Activated CD4-positive, alpha-beta T cell treated with anti-CD3 and anti-CD28 coated beads for 36 hours (primary cell): ENCODE measurements around the gene CADM2. TPM values are rescaled to one million over a fixed set of nuclear protein-coding genes. Genes with fewer than 3 reads are reported as not detected.

ENCODE experiments used
- ATAC-seq: fragments of 200-7000 bp; cut with Tn5 transposase; one replicate; pipeline ENCODE4 v1.10.0; 2021; ENCODE audit warnings: mild to moderate bottlenecking, moderate library complexity
- CTCF ChIA-PET: fragments of 350-600 bp; sonication (Branson Sonifier 250); formaldehyde crosslinking; loops from one replicate; lab custom pipeline; 2021; ENCODE audit warnings: antibody characterized with exemption; lab: Charles Lee
- POLR2A ChIA-PET: fragments of 350-600 bp; sonication (Branson Sonifier 250); formaldehyde crosslinking; loops from one replicate; lab custom pipeline; 2021; ENCODE audit warnings: antibody characterized with exemption, inconsistent platforms; lab: Charles Lee
- DNase-seq: peaks from one replicate; pipeline ENCODE4 v3.0.0-alpha.2; 2020
- H3K27ac Mint-ChIP-seq: one replicate; pipeline ENCODE4 v1.8.0; 2021; ENCODE audit warnings: mixed read lengths
- H3K27me3 Mint-ChIP-seq: one replicate; pipeline ENCODE4 v1.8.0; 2021; ENCODE audit warnings: mixed read lengths
- H3K36me3 Mint-ChIP-seq: one replicate; pipeline ENCODE4 v1.8.0; 2021; ENCODE audit warnings: low read depth, mixed read lengths
- H3K4me1 Mint-ChIP-seq: one replicate; pipeline ENCODE4 v1.8.0; 2021; ENCODE audit warnings: mixed read lengths
- H3K4me3 Mint-ChIP-seq: one replicate; pipeline ENCODE4 v1.8.0; 2021; ENCODE audit warnings: mild to moderate bottlenecking, moderate library complexity, mixed read lengths
- H3K9me3 Mint-ChIP-seq: one replicate; pipeline ENCODE4 v1.8.0; 2021; ENCODE audit warnings: low read depth, mixed read lengths
- intact Hi-C, 2 experiments: fragments of 100-400 bp; cut with DNase I in 1 of 2; cut with micrococcal nuclease in 1 of 2; formaldehyde crosslinking; loops; one replicate each; pipeline versions ENCODE4 v1.14.2 to v1.15.1; 2022 to 2024; cut with DNase I, micrococcal nuclease
- total RNA-seq, 2 experiments: library from RNA; stranded (reverse); gene quantifications; one replicate each; pipeline ENCODE4 v1.2.3, GENCODE V29; 2021

Gene CADM2
- total RNA-seq, 2 experiments from 2014 or later, result 0.05 to 0.14 TPM

GRCh38 chr3:85228966-85229365, 270.2 kb downstream of the CADM2 start:
- H3K27ac Mint-ChIP-seq, result no peak overlapping the region
- no peaks in the 10 kb centered on the region for H3K27me3 Mint-ChIP-seq
- CTCF ChIA-PET, result interaction anchor here (0.9 kb wide), 1 partner anchor 17 kb away, joined by 3 read pairs; no protein-coding TSS in a partner anchor
- no peaks in the 10 kb centered on the region for H3K4me1 Mint-ChIP-seq
- intact Hi-C loops, result no loop called here
- H3K9me3 Mint-ChIP-seq, result peaks cover 27% of the 10 kb centered on the region
- POLR2A ChIA-PET, result no interaction called here
- no peaks in the 10 kb centered on the region for H3K36me3 Mint-ChIP-seq
- no peak for DNase-seq
- no peak for ATAC-seq
- no peak overlapping the region for H3K4me3 Mint-ChIP-seq

- H3K27ac Mint-ChIP-seq, result no peak overlapping the region
- no peaks in the 10 kb centered on the region for H3K36me3 Mint-ChIP-seq
- no peak for DNase-seq
- CTCF ChIA-PET, result no interaction called here
- H3K27me3 Mint-ChIP-seq, result no peaks in the 10 kb centered on the region
- no peak overlapping the region for H3K4me3 Mint-ChIP-seq
- H3K4me1 Mint-ChIP-seq, result no peaks in the 10 kb centered on the region
- POLR2A ChIA-PET, result no interaction called here
- intact Hi-C loops, result no loop called here
- H3K9me3 Mint-ChIP-seq, result no peaks in the 10 kb centered on the region
- no peak for ATAC-seq
These were observed 285.3 kb downstream of the CADM2 start for GRCh38 chr3:85244091-85244490.

GRCh38 chr3:85244519-85244918, 285.7 kb downstream of the CADM2 start:
- H3K4me3 Mint-ChIP-seq, result no peak overlapping the region
- intact Hi-C loops, result no loop called here
- ChIA-PET CTCF (no interaction called here), POLR2A (no interaction called here)
- ATAC-seq, result no peak
- no peaks in the 10 kb centered on the region for H3K36me3 Mint-ChIP-seq
- no peak for DNase-seq
- no peaks in the 10 kb centered on the region for H3K9me3 Mint-ChIP-seq
- H3K4me1 Mint-ChIP-seq, result no peaks in the 10 kb centered on the region
- no peaks in the 10 kb centered on the region for H3K27me3 Mint-ChIP-seq
- H3K27ac Mint-ChIP-seq, result no peak overlapping the region

- ATAC-seq, result no peak
- peaks cover 4% of the 10 kb centered on the region for H3K9me3 Mint-ChIP-seq
- ChIA-PET POLR2A (no interaction called here), CTCF (no interaction called here)
- no peaks in the 10 kb centered on the region for H3K36me3 Mint-ChIP-seq
- DNase-seq, result no peak
- intact Hi-C loops, result no loop called here
- H3K4me3 Mint-ChIP-seq, result no peak overlapping the region
- no peak overlapping the region for H3K27ac Mint-ChIP-seq
- H3K27me3 Mint-ChIP-seq, result no peaks in the 10 kb centered on the region
- no peaks in the 10 kb centered on the region for H3K4me1 Mint-ChIP-seq
These were observed 293.0 kb downstream of the CADM2 start for GRCh38 chr3:85251766-85252165.

GRCh38 chr3:85252686-85253085, 293.9 kb downstream of the CADM2 start:
- H3K27ac Mint-ChIP-seq, result no peak overlapping the region
- H3K9me3 Mint-ChIP-seq, result peaks cover 4% of the 10 kb centered on the region
- ChIA-PET POLR2A (no interaction called here), CTCF (no interaction called here)
- no peaks in the 10 kb centered on the region for H3K4me1 Mint-ChIP-seq
- H3K4me3 Mint-ChIP-seq, result no peak overlapping the region
- intact Hi-C loops, result no loop called here
- no peak for ATAC-seq
- H3K27me3 Mint-ChIP-seq, result no peaks in the 10 kb centered on the region
- DNase-seq, result no peak
- no peaks in the 10 kb centered on the region for H3K36me3 Mint-ChIP-seq

- Mint-ChIP-seq H3K4me1 (no peaks in the 10 kb centered on the region), H3K27ac (no peak overlapping the region), H3K9me3 (peaks cover 4% of the 10 kb centered on the region), H3K27me3 (no peaks in the 10 kb centered on the region), H3K36me3 (no peaks in the 10 kb centered on the region), H3K4me3 (no peak overlapping the region)
- DNase-seq (no peak), ATAC-seq (no peak)
- intact Hi-C loops, result no loop called here
- ChIA-PET POLR2A (no interaction called here), CTCF (no interaction called here)
These were observed 295.9 kb downstream of the CADM2 start for GRCh38 chr3:85254738-85255137.

GRCh38 chr3:85255949-85256348, 297.2 kb downstream of the CADM2 start:
- intact Hi-C loops, result no loop called here
- peaks cover 4% of the 10 kb centered on the region for H3K9me3 Mint-ChIP-seq
- CTCF ChIA-PET, result no interaction called here
- H3K27me3 Mint-ChIP-seq, result no peaks in the 10 kb centered on the region
- no peak overlapping the region for H3K27ac Mint-ChIP-seq
- H3K4me3 Mint-ChIP-seq, result no peak overlapping the region
- DNase-seq (no peak), ATAC-seq (no peak)
- H3K4me1 Mint-ChIP-seq, result no peaks in the 10 kb centered on the region
- no peaks in the 10 kb centered on the region for H3K36me3 Mint-ChIP-seq
- POLR2A ChIA-PET, result no interaction called here

- Mint-ChIP-seq H3K27ac (no peak overlapping the region), H3K36me3 (no peaks in the 10 kb centered on the region), H3K9me3 (peaks cover 4% of the 10 kb centered on the region), H3K4me3 (no peak overlapping the region), H3K4me1 (no peaks in the 10 kb centered on the region), H3K27me3 (no peaks in the 10 kb centered on the region)
- no peak for DNase-seq
- ChIA-PET POLR2A (no interaction called here), CTCF (no interaction called here)
- intact Hi-C loops, result no loop called here
- ATAC-seq, result no peak
These were observed 299.5 kb downstream of the CADM2 start for GRCh38 chr3:85258326-85258725.

GRCh38 chr3:85258819-85259218, 300.0 kb downstream of the CADM2 start:
- no peaks in the 10 kb centered on the region for H3K27me3 Mint-ChIP-seq
- no peaks in the 10 kb centered on the region for H3K36me3 Mint-ChIP-seq
- peaks cover 4% of the 10 kb centered on the region for H3K9me3 Mint-ChIP-seq
- no peak for ATAC-seq
- H3K4me1 Mint-ChIP-seq, result no peaks in the 10 kb centered on the region
- H3K4me3 Mint-ChIP-seq, result no peak overlapping the region
- ChIA-PET CTCF (no interaction called here), POLR2A (no interaction called here)
- intact Hi-C loops, result no loop called here
- H3K27ac Mint-ChIP-seq, result no peak overlapping the region
- DNase-seq, result no peak

- H3K4me3 Mint-ChIP-seq, result no peak overlapping the region
- intact Hi-C loops, result no loop called here
- no peak for DNase-seq
- no peaks in the 10 kb centered on the region for H3K27me3 Mint-ChIP-seq
- H3K9me3 Mint-ChIP-seq, result peaks cover 4% of the 10 kb centered on the region
- ChIA-PET POLR2A (no interaction called here), CTCF (no interaction called here)
- H3K4me1 Mint-ChIP-seq, result no peaks in the 10 kb centered on the region
- no peaks in the 10 kb centered on the region for H3K36me3 Mint-ChIP-seq
- ATAC-seq, result no peak
- no peak overlapping the region for H3K27ac Mint-ChIP-seq
These were observed 301.0 kb downstream of the CADM2 start for GRCh38 chr3:85259748-85260147.

- H3K27me3 Mint-ChIP-seq, result no peaks in the 10 kb centered on the region
- ATAC-seq, result no peak
- no peaks in the 10 kb centered on the region for H3K4me1 Mint-ChIP-seq
- no peak for DNase-seq
- CTCF ChIA-PET, result no interaction called here
- intact Hi-C loops, result no loop called here
- no peaks in the 10 kb centered on the region for H3K36me3 Mint-ChIP-seq
- POLR2A ChIA-PET, result no interaction called here
- no peaks in the 10 kb centered on the region for H3K9me3 Mint-ChIP-seq
- no peak overlapping the region for H3K27ac Mint-ChIP-seq
- no peak overlapping the region for H3K4me3 Mint-ChIP-seq
These were observed 305.6 kb downstream of the CADM2 start for GRCh38 chr3:85264381-85264780.

GRCh38 chr3:85270488-85270887, 311.7 kb downstream of the CADM2 start:
- H3K27ac Mint-ChIP-seq, result no peak overlapping the region
- CTCF ChIA-PET, result no interaction called here
- H3K4me3 Mint-ChIP-seq, result no peak overlapping the region
- no peaks in the 10 kb centered on the region for H3K36me3 Mint-ChIP-seq
- intact Hi-C loops, result no loop called here
- H3K4me1 Mint-ChIP-seq, result no peaks in the 10 kb centered on the region
- H3K27me3 Mint-ChIP-seq, result no peaks in the 10 kb centered on the region
- ATAC-seq (no peak), DNase-seq (no peak)
- no peaks in the 10 kb centered on the region for H3K9me3 Mint-ChIP-seq
- POLR2A ChIA-PET, result no interaction called here

GRCh38 chr3:85271911-85272310, 313.1 kb downstream of the CADM2 start:
- intact Hi-C loops, result no loop called here
- no peaks in the 10 kb centered on the region for H3K9me3 Mint-ChIP-seq

More at GRCh38 chr3:85271911-85272310, 313.1 kb downstream of the CADM2 start:
- H3K27ac Mint-ChIP-seq, result no peak overlapping the region
- H3K4me3 Mint-ChIP-seq, result no peak overlapping the region
- CTCF ChIA-PET, result no interaction called here
- ATAC-seq (no peak), DNase-seq (no peak)
- H3K4me1 Mint-ChIP-seq, result no peaks in the 10 kb centered on the region
- POLR2A ChIA-PET, result no interaction called here
- no peaks in the 10 kb centered on the region for H3K27me3 Mint-ChIP-seq
- no peaks in the 10 kb centered on the region for H3K36me3 Mint-ChIP-seq
